HEK293 (cell line): ENCODE results near the gene S100A3.
A peak's percentile ranks its signal among the peaks of the same experiment; 100 is the strongest.

Experiments
- GFI1B ChIP-seq: fragments of 450-650 bp; formaldehyde crosslinking; IDR thresholded peaks from 2 replicates; pipeline ENCODE4 v1.5.1; 2016; ENCODE audit warnings: missing biosample characterization, missing genetic modification characterization
- KLF10 ChIP-seq: fragments of 450-650 bp; IDR thresholded peaks from 2 replicates; pipeline ENCODE4 v1.5.1; 2018; ENCODE audit warnings: missing biosample characterization, mild to moderate bottlenecking, missing genetic modification characterization
- KLF7 ChIP-seq: fragments of 450-650 bp; formaldehyde crosslinking; IDR thresholded peaks from 2 replicates; pipeline ENCODE4 v1.5.1; 2016; ENCODE audit warnings: missing biosample characterization, missing genetic modification characterization, borderline replicate concordance
- ZBTB20 ChIP-seq: fragments of 450-650 bp; formaldehyde crosslinking; IDR thresholded peaks from 2 replicates; pipeline ENCODE4 v1.5.1; 2016; ENCODE audit warnings: missing biosample characterization, missing genetic modification characterization
- ZEB2 ChIP-seq: fragments of 450-650 bp; formaldehyde crosslinking; IDR thresholded peaks from 2 replicates; pipeline ENCODE4 v1.5.1; 2016; ENCODE audit warnings: missing biosample characterization, missing genetic modification characterization
- ZNF155 ChIP-seq: fragments of 450-650 bp; formaldehyde crosslinking; IDR thresholded peaks from 2 replicates; pipeline ENCODE4 v1.5.1; 2016; ENCODE audit warnings: missing biosample characterization, missing genetic modification characterization
- ZNF2 ChIP-seq: fragments of 450-650 bp; formaldehyde crosslinking; IDR thresholded peaks from 2 replicates; pipeline ENCODE4 v1.5.1; 2016; ENCODE audit warnings: missing biosample characterization, missing genetic modification characterization
- ZNF202 ChIP-seq: fragments of 450-650 bp; formaldehyde crosslinking; IDR thresholded peaks from 2 replicates; pipeline ENCODE4 v1.5.1; 2016; ENCODE audit warnings: missing biosample characterization, missing genetic modification characterization, borderline replicate concordance
- ZNF366 ChIP-seq: fragments of 450-650 bp; formaldehyde crosslinking; conservative IDR thresholded peaks from 2 replicates; pipeline ENCODE4 v1.5.1; 2016; ENCODE audit warnings: missing biosample characterization, missing genetic modification characterization
- ZNF510 ChIP-seq: fragments of 450-650 bp; formaldehyde crosslinking; IDR thresholded peaks from 2 replicates; pipeline ENCODE4 v1.5.1; 2018; ENCODE audit warnings: mild to moderate bottlenecking, missing genetic modification characterization, missing biosample characterization; ENCODE audit not compliant: insufficient replicate concordance
- ZNF548 ChIP-seq: fragments of 450-650 bp; formaldehyde crosslinking; IDR thresholded peaks from 2 replicates; pipeline ENCODE4 v1.5.1; 2016; ENCODE audit warnings: missing biosample characterization, missing genetic modification characterization
- ZNF776 ChIP-seq: fragments of 450-650 bp; formaldehyde crosslinking; IDR thresholded peaks from 2 replicates; pipeline ENCODE4 v1.5.0; 2017; ENCODE audit warnings: missing biosample characterization, missing genetic modification characterization, borderline replicate concordance
- ZSCAN30 ChIP-seq: fragments of 450-650 bp; IDR thresholded peaks from 2 replicates; pipeline ENCODE4 v1.5.1; 2018; ENCODE audit warnings: missing biosample characterization, mild to moderate bottlenecking, missing genetic modification characterization, moderate library complexity
- TF ChIP-seq, protein P1 (sequence below): fragments of 450-650 bp; formaldehyde crosslinking; IDR thresholded peaks from 2 replicates; pipeline ENCODE4 v1.5.1; 2017; ENCODE audit warnings: missing biosample characterization, missing genetic modification characterization
- TF ChIP-seq, protein P2 (sequence below): fragments of 450-650 bp; formaldehyde crosslinking; IDR thresholded peaks from 2 replicates; pipeline ENCODE4 v1.5.1; 2017; ENCODE audit warnings: missing biosample characterization, missing genetic modification characterization
- TF ChIP-seq, protein P3 (sequence below): fragments of 450-650 bp; formaldehyde crosslinking; IDR thresholded peaks from 2 replicates; pipeline ENCODE4 v1.5.1; 2016; ENCODE audit warnings: missing biosample characterization, missing genetic modification characterization
- TF ChIP-seq, protein P4 (sequence below): fragments of 450-650 bp; formaldehyde crosslinking; IDR thresholded peaks from 2 replicates; pipeline ENCODE4 v1.5.1; 2016; ENCODE audit warnings: missing biosample characterization, missing genetic modification characterization
- TF ChIP-seq, protein P5 (sequence below): sonication (generic); formaldehyde crosslinking; IDR thresholded peaks from 2 replicates; pipeline ENCODE4 v1.8.1; 2022; ENCODE audit warnings: mild to moderate bottlenecking, moderate library complexity, missing genetic modification reagents

Gene S100A3

DNA sequence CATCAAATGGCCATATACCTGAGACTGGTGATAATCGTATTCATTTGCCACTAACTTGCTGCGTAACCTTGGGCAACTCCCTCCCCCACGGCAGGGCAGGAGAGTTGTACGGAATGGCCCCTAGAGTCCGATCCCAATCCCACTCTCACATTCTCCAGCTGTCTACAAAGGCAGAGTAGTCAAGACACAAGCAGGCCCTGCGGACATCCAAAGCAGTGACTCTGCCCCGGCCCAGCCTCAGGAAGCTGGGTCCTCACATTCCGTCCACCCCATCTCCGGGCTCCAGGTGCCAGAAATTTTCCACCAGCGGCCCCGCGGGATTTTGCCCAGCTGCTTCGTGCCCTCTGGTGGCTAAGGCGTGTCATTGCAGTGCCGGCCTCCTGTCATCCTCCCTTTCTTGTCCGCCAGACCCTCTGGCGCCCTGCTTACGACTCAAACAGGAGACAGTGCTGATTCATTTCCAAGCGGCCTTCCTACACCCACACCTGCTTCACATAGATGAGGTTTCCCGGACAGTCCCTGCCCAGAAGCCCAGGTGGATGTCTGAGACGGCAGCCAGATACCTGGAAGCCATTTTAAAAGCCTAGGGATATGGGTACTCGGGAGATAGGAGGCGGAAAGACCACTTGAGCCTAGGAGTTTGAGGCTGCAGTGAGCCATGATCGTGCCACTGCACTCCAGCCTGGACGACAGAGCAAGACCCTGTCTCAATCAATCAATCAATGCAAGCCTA is 19.5 kb upstream of the S100A3 start (continued):
- TF ChIP-seq, protein P1, sequence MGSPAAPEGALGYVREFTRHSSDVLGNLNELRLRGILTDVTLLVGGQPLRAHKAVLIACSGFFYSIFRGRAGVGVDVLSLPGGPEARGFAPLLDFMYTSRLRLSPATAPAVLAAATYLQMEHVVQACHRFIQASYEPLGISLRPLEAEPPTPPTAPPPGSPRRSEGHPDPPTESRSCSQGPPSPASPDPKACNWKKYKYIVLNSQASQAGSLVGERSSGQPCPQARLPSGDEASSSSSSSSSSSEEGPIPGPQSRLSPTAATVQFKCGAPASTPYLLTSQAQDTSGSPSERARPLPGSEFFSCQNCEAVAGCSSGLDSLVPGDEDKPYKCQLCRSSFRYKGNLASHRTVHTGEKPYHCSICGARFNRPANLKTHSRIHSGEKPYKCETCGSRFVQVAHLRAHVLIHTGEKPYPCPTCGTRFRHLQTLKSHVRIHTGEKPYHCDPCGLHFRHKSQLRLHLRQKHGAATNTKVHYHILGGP (tag by site-specific recombination), result no peak
- TF ChIP-seq ZNF202 (tag by site-specific recombination) (no peak), ZSCAN30 (tag by site-specific recombination) (peak; percentile 91), ZNF2 (tag by site-specific recombination) (peak; percentile 86), ZNF548 (tag by site-specific recombination) (no peak), ZBTB20 (no peak), KLF10 (no peak), ZNF155 (tag by site-specific recombination) (no peak), ZNF510 (no peak), KLF7 (tag by site-specific recombination) (no peak), ZNF776 (tag by site-specific recombination) (no peak), ZNF366 (tag by site-specific recombination) (peak; percentile 88), ZEB2 (tag by site-specific recombination) (peak; percentile 71; the same call in 1 of the 2 replicates), GFI1B (no peak)
- TF ChIP-seq, protein P2, sequence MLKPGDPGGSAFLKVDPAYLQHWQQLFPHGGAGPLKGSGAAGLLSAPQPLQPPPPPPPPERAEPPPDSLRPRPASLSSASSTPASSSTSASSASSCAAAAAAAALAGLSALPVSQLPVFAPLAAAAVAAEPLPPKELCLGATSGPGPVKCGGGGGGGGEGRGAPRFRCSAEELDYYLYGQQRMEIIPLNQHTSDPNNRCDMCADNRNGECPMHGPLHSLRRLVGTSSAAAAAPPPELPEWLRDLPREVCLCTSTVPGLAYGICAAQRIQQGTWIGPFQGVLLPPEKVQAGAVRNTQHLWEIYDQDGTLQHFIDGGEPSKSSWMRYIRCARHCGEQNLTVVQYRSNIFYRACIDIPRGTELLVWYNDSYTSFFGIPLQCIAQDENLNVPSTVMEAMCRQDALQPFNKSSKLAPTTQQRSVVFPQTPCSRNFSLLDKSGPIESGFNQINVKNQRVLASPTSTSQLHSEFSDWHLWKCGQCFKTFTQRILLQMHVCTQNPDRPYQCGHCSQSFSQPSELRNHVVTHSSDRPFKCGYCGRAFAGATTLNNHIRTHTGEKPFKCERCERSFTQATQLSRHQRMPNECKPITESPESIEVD (tag by site-specific recombination), result no peak
- TF ChIP-seq, protein P3, sequence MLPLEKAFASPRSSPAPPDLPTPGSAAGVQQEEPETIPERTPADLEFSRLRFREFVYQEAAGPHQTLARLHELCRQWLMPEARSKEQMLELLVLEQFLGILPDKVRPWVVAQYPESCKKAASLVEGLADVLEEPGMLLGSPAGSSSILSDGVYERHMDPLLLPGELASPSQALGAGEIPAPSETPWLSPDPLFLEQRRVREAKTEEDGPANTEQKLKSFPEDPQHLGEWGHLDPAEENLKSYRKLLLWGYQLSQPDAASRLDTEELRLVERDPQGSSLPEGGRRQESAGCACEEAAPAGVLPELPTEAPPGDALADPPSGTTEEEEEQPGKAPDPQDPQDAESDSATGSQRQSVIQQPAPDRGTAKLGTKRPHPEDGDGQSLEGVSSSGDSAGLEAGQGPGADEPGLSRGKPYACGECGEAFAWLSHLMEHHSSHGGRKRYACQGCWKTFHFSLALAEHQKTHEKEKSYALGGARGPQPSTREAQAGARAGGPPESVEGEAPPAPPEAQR (tag by site-specific recombination), result no peak
- TF ChIP-seq, protein P4, sequence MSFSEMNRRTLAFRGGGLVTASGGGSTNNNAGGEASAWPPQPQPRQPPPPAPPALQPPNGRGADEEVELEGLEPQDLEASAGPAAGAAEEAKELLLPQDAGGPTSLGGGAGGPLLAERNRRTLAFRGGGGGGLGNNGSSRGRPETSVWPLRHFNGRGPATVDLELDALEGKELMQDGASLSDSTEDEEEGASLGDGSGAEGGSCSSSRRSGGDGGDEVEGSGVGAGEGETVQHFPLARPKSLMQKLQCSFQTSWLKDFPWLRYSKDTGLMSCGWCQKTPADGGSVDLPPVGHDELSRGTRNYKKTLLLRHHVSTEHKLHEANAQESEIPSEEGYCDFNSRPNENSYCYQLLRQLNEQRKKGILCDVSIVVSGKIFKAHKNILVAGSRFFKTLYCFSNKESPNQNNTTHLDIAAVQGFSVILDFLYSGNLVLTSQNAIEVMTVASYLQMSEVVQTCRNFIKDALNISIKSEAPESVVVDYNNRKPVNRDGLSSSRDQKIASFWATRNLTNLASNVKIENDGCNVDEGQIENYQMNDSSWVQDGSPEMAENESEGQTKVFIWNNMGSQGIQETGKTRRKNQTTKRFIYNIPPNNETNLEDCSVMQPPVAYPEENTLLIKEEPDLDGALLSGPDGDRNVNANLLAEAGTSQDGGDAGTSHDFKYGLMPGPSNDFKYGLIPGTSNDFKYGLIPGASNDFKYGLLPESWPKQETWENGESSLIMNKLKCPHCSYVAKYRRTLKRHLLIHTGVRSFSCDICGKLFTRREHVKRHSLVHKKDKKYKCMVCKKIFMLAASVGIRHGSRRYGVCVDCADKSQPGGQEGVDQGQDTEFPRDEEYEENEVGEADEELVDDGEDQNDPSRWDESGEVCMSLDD (tag by site-specific recombination), result no peak
- TF ChIP-seq, protein P5, sequence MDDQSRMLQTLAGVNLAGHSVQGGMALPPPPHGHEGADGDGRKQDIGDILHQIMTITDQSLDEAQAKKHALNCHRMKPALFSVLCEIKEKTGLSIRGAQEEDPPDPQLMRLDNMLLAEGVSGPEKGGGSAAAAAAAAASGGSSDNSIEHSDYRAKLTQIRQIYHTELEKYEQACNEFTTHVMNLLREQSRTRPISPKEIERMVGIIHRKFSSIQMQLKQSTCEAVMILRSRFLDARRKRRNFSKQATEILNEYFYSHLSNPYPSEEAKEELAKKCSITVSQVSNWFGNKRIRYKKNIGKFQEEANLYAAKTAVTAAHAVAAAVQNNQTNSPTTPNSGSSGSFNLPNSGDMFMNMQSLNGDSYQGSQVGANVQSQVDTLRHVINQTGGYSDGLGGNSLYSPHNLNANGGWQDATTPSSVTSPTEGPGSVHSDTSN, result no peak; the same call in 1 of the 2 replicates
